H1 (cell line): ENCODE measurements around the gene PMS2. TPM values are rescaled to one million over a fixed set of nuclear protein-coding genes. Genes with fewer than 3 reads are reported as not detected.
A peak's percentile ranks its signal among the peaks of the same experiment; 100 is the strongest.
"Not testable (repeated sequence)": the region's sequence is repeated elsewhere in the genome, so short reads cannot be mapped to it uniquely, and the experiment has no call there.

Source experiments
- CTCF ChIA-PET: fragments of 300-600 bp; sonication (Branson Sonifier 250); formaldehyde crosslinking; loops from one replicate; lab custom pipeline; 2021; ENCODE audit not compliant: partially characterized antibody; lab: Charles Lee
- POLR2A ChIA-PET: fragments of 300-600 bp; sonication (Branson Sonifier 250); formaldehyde crosslinking; loops from one replicate; lab custom pipeline; 2021; ENCODE audit warnings: inconsistent platforms; ENCODE audit not compliant: partially characterized antibody; lab: Charles Lee
- DNase-seq, 2 experiments: peaks; one replicate each; pipeline versions ENCODE4 v3.0.0 to v3.0.0-alpha.2; 2010 to 2022; ENCODE audit warnings: low spot score in 2 of 2, low read depth in 1 of 2, mixed read lengths in 1 of 2
- FAIRE-seq: peaks from 2 replicates; lab custom pipeline; 2011; peaks lifted over from hg19 to GRCh38; lab: Jason Lieb, UNC
- H2AFZ ChIP-seq: 2 replicates; pipeline ENCODE4 v1.8.1; 2012; ENCODE audit warnings: low read length, inconsistent platforms
- H2AK5ac ChIP-seq: 2 replicates; pipeline ENCODE4 v1.6.1; 2013; ENCODE audit warnings: low read depth, low read length
- H2BK120ac ChIP-seq: replicated peaks from 2 replicates; pipeline ENCODE3; 2013; ENCODE audit warnings: low read depth, low read length, inconsistent platforms
- H2BK12ac ChIP-seq: 2 replicates; pipeline ENCODE4 v1.6.1; 2013; ENCODE audit warnings: low read depth, low read length
- H2BK15ac ChIP-seq: 2 replicates; pipeline ENCODE4 v1.6.1; 2013; ENCODE audit warnings: low read length
- H2BK20ac ChIP-seq: 2 replicates; pipeline ENCODE4 v1.6.1; 2013; ENCODE audit warnings: low read length
- H2BK5ac ChIP-seq: 2 replicates; pipeline ENCODE4 v1.6.1; 2013; ENCODE audit warnings: low read depth, low read length
- H3K14ac ChIP-seq: 2 replicates; pipeline ENCODE4 v1.6.1; 2013; ENCODE audit warnings: inconsistent platforms; ENCODE audit not compliant: insufficient read length
- H3K18ac ChIP-seq: 2 replicates; pipeline ENCODE4 v1.6.1; 2013; ENCODE audit warnings: low read length; ENCODE audit errors: extremely low read depth
- H3K23ac ChIP-seq: 2 replicates; pipeline ENCODE4 v1.6.1; 2013; ENCODE audit warnings: inconsistent platforms; ENCODE audit not compliant: insufficient read length
- H3K23me2 ChIP-seq: 2 replicates; pipeline ENCODE4 v1.6.1; 2013; ENCODE audit warnings: low read depth, low read length
- H3K27ac ChIP-seq: 2 replicates; pipeline ENCODE4 v1.6.1; 2011; ENCODE audit warnings: low read depth, low read length, inconsistent platforms
- H3K27me3 ChIP-seq, 4 experiments: replicated peaks in 1 of 4; 1 replicate in 1 of 4; 2 replicates in 3 of 4; pipeline versions ENCODE4 v1.6.1 to v1.8.1; 2011 to 2013; ENCODE audit warnings: low read length in 3 of 4, mild to moderate bottlenecking in 3 of 4, inconsistent platforms in 2 of 4, mixed read lengths in 2 of 4, moderate library complexity in 1 of 4; ENCODE audit not compliant: control insufficient read depth in 3 of 4, insufficient read depth in 3 of 4; ENCODE audit errors: extremely low read depth in 1 of 4
- H3K36me3 ChIP-seq, 4 experiments: 2 replicates each; pipeline versions ENCODE4 v1.6.1 to v1.8.1; 2011 to 2013; ENCODE audit warnings: mild to moderate bottlenecking in 4 of 4, low read length in 3 of 4, moderate library complexity in 2 of 4, control low read depth in 1 of 4, inconsistent platforms in 1 of 4; ENCODE audit not compliant: insufficient read depth in 4 of 4, control insufficient read depth in 2 of 4
- H3K4ac ChIP-seq: replicated peaks from 2 replicates; pipeline ENCODE3; 2013; ENCODE audit warnings: low read length, low read depth, mixed read lengths, inconsistent platforms; ENCODE audit not compliant: insufficient read length
- H3K4me1 ChIP-seq, 4 experiments: replicated peaks in 1 of 4; 1 replicate in 1 of 4; 2 replicates in 3 of 4; pipeline versions ENCODE4 v1.6.1 to v1.8.1; 2011 to 2013; ENCODE audit warnings: low read length in 3 of 4, inconsistent platforms in 2 of 4, mixed read lengths in 1 of 4; ENCODE audit not compliant: insufficient read depth in 4 of 4, control insufficient read depth in 3 of 4
- H3K4me2 ChIP-seq, 2 experiments: 2 replicates each; pipeline versions ENCODE4 v1.6.1 to v1.8.1; 2011 to 2013; ENCODE audit warnings: low read depth in 2 of 2, low read length in 2 of 2, control low read depth in 1 of 2, inconsistent platforms in 1 of 2, mild to moderate bottlenecking in 1 of 2; ENCODE audit not compliant: insufficient read depth in 1 of 2
- H3K4me3 ChIP-seq, 4 experiments: fragments of 200-600, 300-600 bp in 1 of 4; sonication (generic), shearing (Covaris generic), sonication (Bioruptor Twin) in 1 of 4; 2 replicates each; pipeline versions ENCODE4 v1.5.1 to v1.8.1; 2011 to 2016; ENCODE audit warnings: low read length in 4 of 4, low read depth in 3 of 4, control low read depth in 2 of 4, inconsistent platforms in 2 of 4, mild to moderate bottlenecking in 2 of 4, mixed read lengths in 1 of 4, moderate library complexity in 1 of 4; ENCODE audit not compliant: insufficient read depth in 2 of 4; ENCODE audit errors: extremely low read depth in 1 of 4
- H3K56ac ChIP-seq: replicated peaks from 2 replicates; pipeline ENCODE3; 2013; ENCODE audit warnings: low read depth, mild to moderate bottlenecking, mixed read lengths, low read length, inconsistent platforms; ENCODE audit not compliant: insufficient read length
- H3K79me1 ChIP-seq: 2 replicates; pipeline ENCODE4 v1.6.1; 2013; ENCODE audit warnings: low read depth, low read length, control low read depth
- H3K79me2 ChIP-seq, 2 experiments: 2 replicates each; pipeline versions ENCODE4 v1.6.1 to v1.8.1; 2012 to 2013; ENCODE audit warnings: low read length in 2 of 2, mild to moderate bottlenecking in 2 of 2, inconsistent platforms in 1 of 2; ENCODE audit not compliant: insufficient read depth in 2 of 2, control insufficient read depth in 1 of 2
- H3K9ac ChIP-seq, 4 experiments: replicated peaks in 1 of 4; 1 replicate in 1 of 4; 2 replicates in 3 of 4; pipeline versions ENCODE4 v1.6.1 to v1.8.1; 2011 to 2013; ENCODE audit warnings: low read depth in 3 of 4, low read length in 3 of 4, control low read depth in 2 of 4, mild to moderate bottlenecking in 2 of 4, moderate library complexity in 2 of 4, inconsistent platforms in 1 of 4; ENCODE audit errors: extremely low read depth in 1 of 4
- H3K9me3 ChIP-seq, 2 experiments: 2 replicates each; pipeline versions ENCODE4 v1.6.1 to v1.8.1; 2012 to 2013; ENCODE audit warnings: mild to moderate bottlenecking in 2 of 2, moderate library complexity in 2 of 2, control low read depth in 1 of 2, inconsistent platforms in 1 of 2, low read depth in 1 of 2, low read length in 1 of 2, mixed read lengths in 1 of 2; ENCODE audit not compliant: insufficient read depth in 2 of 2
- H4K20me1 ChIP-seq, 2 experiments: replicated peaks in 1 of 2; 2 replicates each; pipeline versions ENCODE3 to v1.8.1; 2011 to 2013; ENCODE audit warnings: inconsistent platforms in 2 of 2, low read length in 2 of 2, mild to moderate bottlenecking in 1 of 2; ENCODE audit not compliant: insufficient read depth in 2 of 2, control insufficient read depth in 1 of 2
- H4K5ac ChIP-seq: 2 replicates; pipeline ENCODE4 v1.6.1; 2013; ENCODE audit warnings: low read length, low read depth, mixed read lengths, inconsistent platforms; ENCODE audit not compliant: insufficient read length
- H4K8ac ChIP-seq: 2 replicates; pipeline ENCODE4 v1.8.0; 2013; ENCODE audit warnings: mild to moderate bottlenecking, moderate library complexity, low read length, inconsistent platforms; ENCODE audit not compliant: insufficient read depth; ENCODE audit errors: extremely low read depth
- H4K91ac ChIP-seq: replicated peaks from 2 replicates; pipeline ENCODE3; 2013; ENCODE audit warnings: low read length, mixed read lengths, inconsistent platforms; ENCODE audit not compliant: insufficient read length
- WGBS, 2 experiments: shearing (Covaris generic) in 1 of 2; methylation state at CpG; one replicate each; pipeline versions ENCODE4 v1.1.6 to v1.1.7; 2013 to 2015; ENCODE audit warnings: low lambda C conversion rate in 2 of 2, mixed read lengths in 2 of 2, inconsistent platforms in 1 of 2, low coverage in 1 of 2, missing lambda C conversion rate in 1 of 2; ENCODE audit not compliant: insufficient replicate concordance in 2 of 2, insufficient coverage in 1 of 2, insufficient read length in 1 of 2; ENCODE audit errors: extremely low coverage in 1 of 2, missing lambda C conversion rate in 1 of 2; 5-methylcytosine and 5-hydroxymethylcytosine counted together
- polyA plus RNA-seq, 7 experiments: library from polyadenylated mRNA; depleted of rRNA in 3 of 7; stranded (reverse) in 5 of 7; unstranded in 2 of 7; fragments of >200 nt in 5 of 7; fragments of 200-250 nt in 2 of 7; gene quantifications; 1 replicate in 5 of 7; 2 replicates in 1 of 7; 4 replicates in 1 of 7; pipeline versions ENCODE4 v1.2.1 to v1.2.3, GENCODE V29; 2011 to 2013; ENCODE audit warnings: missing spikeins in 2 of 7, mixed read lengths in 2 of 7
- total RNA-seq: library from RNA; stranded (reverse); fragmentation: NEBNext Ultra II Directional; extraction: Animal tissue kit (Norgen Biotek cat#: 25700); gene quantifications from 2 replicates; pipeline ENCODE4 v1.2.1, GENCODE V29; 2021

PMS2 gene
- total and polyA plus RNA-seq, 2 of the 8 experiments (the other 6 are each of a cell fraction or from before 2014, with no cell fraction given), result 4.8 to 12.1 TPM

DNA sequence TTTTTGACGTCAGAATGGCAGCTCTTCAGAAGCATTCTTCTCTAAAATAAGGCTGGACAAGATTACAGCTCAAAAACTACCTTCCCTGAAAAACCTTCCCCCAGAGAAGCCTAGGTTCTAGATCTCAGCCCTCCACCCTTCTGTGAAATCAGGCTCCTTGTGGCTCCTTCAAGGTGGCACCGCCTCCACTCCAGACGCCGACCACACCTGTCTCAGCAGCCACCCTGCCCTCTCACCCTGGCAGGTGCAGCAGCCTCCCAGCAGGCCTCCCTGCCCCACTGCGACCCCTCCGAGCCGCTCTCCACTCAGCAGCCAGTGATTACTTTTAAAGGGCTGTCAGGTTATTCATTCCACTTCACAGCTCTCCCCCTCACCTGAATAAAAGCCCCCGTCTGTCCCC is 35.3 kb downstream of the PMS2 start:
- H2BK20ac ChIP-seq, FAIRE-seq, H2AFZ ChIP-seq, H3K27me3 ChIP-seq, H3K79me1 ChIP-seq, H3K27ac ChIP-seq, H2BK120ac ChIP-seq, H3K9me3 ChIP-seq, H2BK12ac ChIP-seq, H4K8ac ChIP-seq, H3K18ac ChIP-seq, POLR2A ChIA-PET, H4K91ac ChIP-seq, CTCF ChIA-PET, H3K4me1 ChIP-seq, H2BK15ac ChIP-seq, H3K4me3 ChIP-seq, DNase-seq, H4K20me1 ChIP-seq, H3K14ac ChIP-seq, H3K79me2 ChIP-seq, H3K56ac ChIP-seq, H3K4me2 ChIP-seq, H3K9ac ChIP-seq, H3K23ac ChIP-seq, H3K23me2 ChIP-seq, H2AK5ac ChIP-seq, H3K4ac ChIP-seq, H2BK5ac ChIP-seq, H4K5ac ChIP-seq, H3K36me3 ChIP-seq: not testable (repeated sequence)
- no CpG with 5 or more reads among the region's 8 CpGs for WGBS, 2 experiments

DNA sequence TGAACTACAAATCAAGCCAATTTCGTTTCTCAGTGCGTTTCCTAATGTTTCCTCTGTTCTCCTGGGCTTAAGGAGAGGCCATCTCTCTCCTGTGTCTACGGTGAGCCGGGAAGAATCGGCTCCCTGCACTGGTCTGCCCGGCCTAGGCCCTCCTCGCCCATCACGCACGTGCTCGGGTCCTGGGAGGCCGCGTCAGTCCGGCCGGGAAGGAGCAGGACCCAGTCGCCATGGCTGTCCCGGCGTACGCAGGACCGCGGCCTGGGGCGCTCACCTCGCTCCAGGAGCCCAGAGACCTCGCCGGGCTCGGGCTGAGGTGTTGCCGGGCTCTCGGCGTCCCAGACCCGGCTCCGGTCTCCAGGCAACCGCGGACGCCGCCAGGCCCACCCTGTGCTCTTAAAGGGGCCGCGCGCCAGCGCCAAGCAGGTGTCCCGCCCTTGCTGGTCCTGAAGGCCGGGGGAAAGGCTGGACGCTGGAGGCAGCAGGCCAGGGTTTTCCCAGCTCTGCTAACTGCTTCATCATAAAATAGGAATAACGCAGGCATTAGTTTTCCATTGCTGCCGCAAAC is 38.4 kb downstream of the PMS2 start, which contains the start of gene RSPH10B:
Gene RSPH10B, minus strand, starts transcription at position 343 of the 565 bp plus-strand sequence. CDS start 3,573 bp downstream, outside the sequence.
- H3K4me3 ChIP-seq, result peak within 1 kb of the TSS in 1 of 4 experiments; percentile 20; a peak in 1 of 8 replicates
- H4K5ac ChIP-seq, CTCF ChIA-PET, FAIRE-seq, H3K18ac ChIP-seq, H3K14ac ChIP-seq, H2AK5ac ChIP-seq, H3K56ac ChIP-seq, H3K27me3 ChIP-seq, H3K36me3 ChIP-seq, H3K9me3 ChIP-seq, H2BK120ac ChIP-seq, H3K4ac ChIP-seq, H4K8ac ChIP-seq, POLR2A ChIA-PET, H3K9ac ChIP-seq, H3K23me2 ChIP-seq, H3K79me2 ChIP-seq, H3K79me1 ChIP-seq, H2BK20ac ChIP-seq, H2BK5ac ChIP-seq, H2BK12ac ChIP-seq, H3K23ac ChIP-seq, H4K20me1 ChIP-seq, H4K91ac ChIP-seq, H2AFZ ChIP-seq, H2BK15ac ChIP-seq, H3K4me1 ChIP-seq, H3K27ac ChIP-seq: not testable (repeated sequence)
- DNase-seq, result peak in 1 of 2 experiments; percentile 57
- H3K4me2 ChIP-seq, result peak within 1 kb of the TSS in 1 of 2 experiments; percentile 42; a peak in 1 of 4 replicates
- 2% methylated on average over 7 of the region's 43 CpGs; no CpG with 5 or more reads in 1 of the 2 experiments for WGBS, 2 experiments
